T47D (cell line): ENCODE measurements around the gene PCBP2.

Experiments used
- DNase-seq, 2 experiments: peaks; one replicate each; pipeline versions ENCODE4 v3.0.0 to v3.0.0-alpha.2; 2011 to 2012; ENCODE audit warnings: low read depth in 1 of 2, low spot score in 1 of 2
- JUND ChIP-seq: IDR thresholded peaks from 2 replicates; pipeline ENCODE4 v1.6.1; 2012; ENCODE audit warnings: low read depth
- in situ Hi-C: cut with HindIII; loops from 2 replicates; pipeline ENCODE4 v1.10.0; 2016; ENCODE audit warnings: low sequenced_read_pairs, low pct_unique_long_range_greater_than_20kb

Gene PCBP2

GRCh38 chr12:53504004-53504920 is 52.4 kb downstream of the PCBP2 start:
- in situ Hi-C loops = no loop called here
- no peak for TF ChIP-seq JUND

GRCh38 chr12:53505086-53505485 is 53.2 kb downstream of the PCBP2 start:
- no peak for TF ChIP-seq JUND
- DNase-seq = no peak
- in situ Hi-C loops = no loop called here

More at GRCh38 chr12:53504004-53504920, 52.4 kb downstream of the PCBP2 start:
- no peak for DNase-seq

- in situ Hi-C loops = no loop called here
- no peak for TF ChIP-seq JUND
These were observed 53.9 kb downstream of the PCBP2 start for GRCh38 chr12:53505555-53506449.

GRCh38 chr12:53506450-53506785 is 54.5 kb downstream of the PCBP2 start:
- in situ Hi-C loops = no loop called here
- TF ChIP-seq JUND = no peak
- no peak for DNase-seq

More at GRCh38 chr12:53505555-53506449, 53.9 kb downstream of the PCBP2 start:
- DNase-seq = no peak

- no peak for DNase-seq
- in situ Hi-C loops = no loop called here
- no peak for TF ChIP-seq JUND
These were observed 55.1 kb downstream of the PCBP2 start, which contains the start of gene NPFF for GRCh38 chr12:53506881-53507602. NPFF (minus strand) TSS chr12:53507484; CDS start chr12:53507474, 10 bp downstream.

- in situ Hi-C loops = no loop called here
- no peak for TF ChIP-seq JUND
- no peak for DNase-seq
These were observed 55.6 kb downstream of the PCBP2 start for GRCh38 chr12:53507603-53507885.

GRCh38 chr12:53508534-53509170 is 56.8 kb downstream of the PCBP2 start:
- peak; percentile 74 to 88 for DNase-seq
- in situ Hi-C loops = no loop called here
- no peak for TF ChIP-seq JUND

- no peak for DNase-seq
- no peak for TF ChIP-seq JUND
- in situ Hi-C loops = no loop called here
These were observed 58.4 kb downstream of the PCBP2 start for GRCh38 chr12:53510181-53510812.

- peak in 1 of 2 experiments; percentile 64 for DNase-seq
- in situ Hi-C loops = no loop called here
- TF ChIP-seq JUND = no peak
These were observed 62.0 kb downstream of the PCBP2 start for GRCh38 chr12:53513712-53514410.

- DNase-seq = peak in 1 of 2 experiments; percentile 44
- in situ Hi-C loops = no loop called here
These were observed 62.9 kb downstream of the PCBP2 start for GRCh38 chr12:53514628-53515290.

GRCh38 chr12:53515291-53515680 is 63.4 kb downstream of the PCBP2 start:
- in situ Hi-C loops = no loop called here
- TF ChIP-seq JUND = no peak
- DNase-seq = no peak

More at GRCh38 chr12:53514628-53515290, 62.9 kb downstream of the PCBP2 start:
- no peak for TF ChIP-seq JUND
